Transverse colon (tissue), 4 donors: ENCODE measurements around the gene PDIA2.

ENCODE experiments used
- CTCF ChIP-seq, 5 experiments: fragments of 200-600 bp in 3 of 5; fragments of 450-650 bp in 2 of 5; sonication (generic) in 3 of 5; IDR thresholded peaks; 1 replicate in 2 of 5; 2 replicates in 3 of 5; pipeline ENCODE4 v1.5.1; 2016 to 2017; ENCODE audit warnings: antibody characterized with exemption in 5 of 5, inconsistent platforms in 3 of 5, mild to moderate bottlenecking in 2 of 5, moderate library complexity in 1 of 5
- POLR2AphosphoS5 ChIP-seq, 3 donors: sonication (generic); formaldehyde crosslinking; IDR thresholded peaks; one replicate each; pipeline ENCODE4 v1.6.1; 2016; ENCODE audit warnings: antibody characterized with exemption in 3 of 3

DNA sequence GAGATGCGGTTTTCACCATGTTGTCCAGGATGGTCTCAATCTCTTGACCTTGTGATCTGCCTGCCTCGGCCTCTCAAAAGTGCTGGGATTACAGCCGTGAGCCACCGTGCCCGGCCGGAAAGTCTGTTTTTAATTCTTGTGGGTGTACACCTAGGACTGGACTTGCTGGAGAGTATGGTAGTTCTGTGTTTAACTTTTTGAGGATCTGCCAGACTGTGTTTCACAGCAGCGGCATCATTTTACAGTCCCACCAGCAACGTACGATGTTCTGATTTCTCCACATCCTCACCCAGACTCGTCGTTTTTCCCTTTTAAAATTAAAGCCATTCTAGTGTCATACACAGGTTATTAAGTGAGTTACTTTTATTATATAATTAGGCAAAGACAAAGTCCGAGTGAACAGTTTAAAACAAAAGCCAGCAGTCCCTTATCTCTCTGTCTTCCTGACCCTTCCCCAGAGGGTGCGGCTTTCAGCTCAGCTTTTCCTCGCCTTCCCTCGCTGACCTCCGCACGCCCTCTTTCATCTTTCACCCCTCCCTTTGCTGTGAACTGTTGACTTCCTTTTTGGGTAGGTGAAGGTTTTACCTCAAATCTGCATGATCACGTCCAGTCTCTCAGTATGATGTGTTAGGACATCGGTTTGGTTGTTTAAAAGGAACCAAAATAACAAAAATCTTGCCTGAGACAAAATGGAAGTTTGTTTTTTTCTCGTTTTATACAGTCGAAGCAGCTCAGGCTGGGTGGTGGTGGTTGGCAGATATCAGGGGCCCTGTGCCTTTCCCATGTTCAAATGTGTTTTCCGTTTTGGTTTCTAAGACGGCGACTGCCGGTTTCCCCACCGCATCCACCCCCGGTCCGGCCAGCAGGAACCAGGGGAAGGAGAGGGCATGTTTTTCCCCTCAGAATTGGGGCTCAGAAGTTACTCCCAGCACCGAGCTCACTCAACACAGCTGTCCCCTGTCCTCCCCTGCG, 30.3 kb upstream of the PDIA2 start:
- no peak for TF ChIP-seq CTCF (IDR thresholded peaks at IDR 0.05)
- TF ChIP-seq POLR2AphosphoS5 (IDR thresholded peaks at IDR 0.05), result peak in 1 of 3 donors; percentile 11
